Measurements from ENCODE around the gene BRSK1. TPM values are rescaled to one million over a fixed set of nuclear protein-coding genes. Genes with fewer than 3 reads are reported as not detected.
A peak's percentile ranks its signal among the peaks of the same experiment; 100 is the strongest.

BRSK1 gene
- total and polyA plus RNA-seq, 4 donors, result 46.4 to 206 (median 127) TPM

GRCh38 chr19:55346725-55347441, 63.1 kb downstream of the BRSK1 start:
- H3K9me3 ChIP-seq (ENCODE audit: control insufficient read depth, insufficient read depth, low read length), result no peaks in the 10 kb centered on the region
- DNase-seq (ENCODE audit: low read depth in 4 of 6, low spot score in 6 of 6), result no peak
- H3K27ac ChIP-seq (ENCODE audit: low read depth, low read length), result no peak overlapping the region
- peaks cover 8% of the 10 kb centered on the region for H3K27me3 ChIP-seq (ENCODE audit: control insufficient read depth, insufficient read depth, low read length)
- 82% methylated on average over 34 of the region's 41 CpGs for WGBS (ENCODE audit: insufficient coverage)
- H3K36me3 ChIP-seq (ENCODE audit: control insufficient read depth, insufficient read depth, low read length), result peaks cover 79% of the 10 kb centered on the region
- H3K4me1 ChIP-seq (ENCODE audit: control insufficient read depth, insufficient read depth, low read length), result peaks cover 46% of the 10 kb centered on the region
- no peak overlapping the region for H3K4me3 ChIP-seq (ENCODE audit: low read depth, low read length)

- Histone ChIP-seq H3K9me3 (ENCODE audit: control insufficient read depth, insufficient read depth, low read length) (no peaks in the 10 kb centered on the region), H3K4me3 (ENCODE audit: low read depth, low read length) (no peak overlapping the region), H3K36me3 (ENCODE audit: control insufficient read depth, insufficient read depth, low read length) (peaks cover 72% of the 10 kb centered on the region), H3K27ac (ENCODE audit: low read depth, low read length) (no peak overlapping the region), H3K4me1 (ENCODE audit: control insufficient read depth, insufficient read depth, low read length) (peaks cover 45% of the 10 kb centered on the region), H3K27me3 (ENCODE audit: control insufficient read depth, insufficient read depth, low read length) (peaks cover 15% of the 10 kb centered on the region)
- no peak for DNase-seq (ENCODE audit: low read depth in 4 of 6, low spot score in 6 of 6)
- 92% methylated on average over 2 of the region's 10 CpGs for WGBS (ENCODE audit: insufficient coverage)
Measured at GRCh38 chr19:55347442-55348009, 63.7 kb downstream of the BRSK1 start.

- peak in 1 of 6 donors; percentile 40 for DNase-seq (ENCODE audit: low read depth in 4 of 6, low spot score in 6 of 6)
- peaks cover 48% of the 10 kb centered on the region for H3K4me1 ChIP-seq (ENCODE audit: control insufficient read depth, insufficient read depth, low read length)
- H3K9me3 ChIP-seq (ENCODE audit: control insufficient read depth, insufficient read depth, low read length), result no peaks in the 10 kb centered on the region
- 52% methylated on average over 17 of the region's 22 CpGs for whole genome bisulfite sequencing (ENCODE audit: insufficient coverage)
- H3K27ac ChIP-seq (ENCODE audit: low read depth, low read length), result no peak overlapping the region
- no peak overlapping the region for H3K4me3 ChIP-seq (ENCODE audit: low read depth, low read length)
- H3K27me3 ChIP-seq (ENCODE audit: control insufficient read depth, insufficient read depth, low read length), result peaks cover 24% of the 10 kb centered on the region
- H3K36me3 ChIP-seq (ENCODE audit: control insufficient read depth, insufficient read depth, low read length), result peaks cover 63% of the 10 kb centered on the region
Measured at GRCh38 chr19:55348317-55349034, 64.7 kb downstream of the BRSK1 start.

- Histone ChIP-seq H3K27me3 (ENCODE audit: control insufficient read depth, insufficient read depth, low read length) (peaks cover 40% of the 10 kb centered on the region), H3K4me1 (ENCODE audit: control insufficient read depth, insufficient read depth, low read length) (peaks cover 41% of the 10 kb centered on the region), H3K36me3 (ENCODE audit: control insufficient read depth, insufficient read depth, low read length) (peaks cover 40% of the 10 kb centered on the region), H3K4me3 (ENCODE audit: low read depth, low read length) (no peak overlapping the region), H3K9me3 (ENCODE audit: control insufficient read depth, insufficient read depth, low read length) (no peaks in the 10 kb centered on the region), H3K27ac (ENCODE audit: low read depth, low read length) (no peak overlapping the region)
- WGBS (ENCODE audit: insufficient coverage), result 78% methylated on average over 8 of the region's 11 CpGs
- DNase-seq (ENCODE audit: low read depth in 4 of 6, low spot score in 6 of 6), result no peak
Measured at GRCh38 chr19:55350620-55351315, 67.0 kb downstream of the BRSK1 start.

- H3K4me1 ChIP-seq (ENCODE audit: control insufficient read depth, insufficient read depth, low read length), result peaks cover 38% of the 10 kb centered on the region
- no peak overlapping the region for H3K27ac ChIP-seq (ENCODE audit: low read depth, low read length)
- no peak overlapping the region for H3K4me3 ChIP-seq (ENCODE audit: low read depth, low read length)
- H3K9me3 ChIP-seq (ENCODE audit: control insufficient read depth, insufficient read depth, low read length), result no peaks in the 10 kb centered on the region
- WGBS (ENCODE audit: insufficient coverage), result 83% methylated on average over 6 of the region's 6 CpGs
- H3K27me3 ChIP-seq (ENCODE audit: control insufficient read depth, insufficient read depth, low read length), result peaks cover 43% of the 10 kb centered on the region
- DNase-seq (ENCODE audit: low read depth in 4 of 6, low spot score in 6 of 6), result no peak
- H3K36me3 ChIP-seq (ENCODE audit: control insufficient read depth, insufficient read depth, low read length), result peaks cover 27% of the 10 kb centered on the region
Measured at GRCh38 chr19:55352040-55352439, 68.2 kb downstream of the BRSK1 start.

GRCh38 chr19:55352549-55353145, 68.8 kb downstream of the BRSK1 start:
- DNase-seq (ENCODE audit: low read depth in 4 of 6, low spot score in 6 of 6), result no peak
- Histone ChIP-seq H3K36me3 (ENCODE audit: control insufficient read depth, insufficient read depth, low read length) (peaks cover 21% of the 10 kb centered on the region), H3K4me3 (ENCODE audit: low read depth, low read length) (no peak overlapping the region), H3K27me3 (ENCODE audit: control insufficient read depth, insufficient read depth, low read length) (peaks cover 43% of the 10 kb centered on the region), H3K4me1 (ENCODE audit: control insufficient read depth, insufficient read depth, low read length) (peaks cover 37% of the 10 kb centered on the region), H3K9me3 (ENCODE audit: control insufficient read depth, insufficient read depth, low read length) (no peaks in the 10 kb centered on the region), H3K27ac (ENCODE audit: low read depth, low read length) (no peak overlapping the region)
- WGBS (ENCODE audit: insufficient coverage), result 70% methylated on average over 25 of the region's 25 CpGs

- Histone ChIP-seq H3K27ac (ENCODE audit: low read depth, low read length) (no peak overlapping the region), H3K27me3 (ENCODE audit: control insufficient read depth, insufficient read depth, low read length) (peaks cover 43% of the 10 kb centered on the region), H3K4me3 (ENCODE audit: low read depth, low read length) (peak overlapping the region; percentile 29), H3K36me3 (ENCODE audit: control insufficient read depth, insufficient read depth, low read length) (peaks cover 14% of the 10 kb centered on the region), H3K9me3 (ENCODE audit: control insufficient read depth, insufficient read depth, low read length) (no peaks in the 10 kb centered on the region), H3K4me1 (ENCODE audit: control insufficient read depth, insufficient read depth, low read length) (peaks cover 33% of the 10 kb centered on the region)
- no peak for DNase-seq (ENCODE audit: low read depth in 4 of 6, low spot score in 6 of 6)
- 3% methylated on average over 17 of the region's 24 CpGs for WGBS (ENCODE audit: insufficient coverage)
Measured at GRCh38 chr19:55353356-55353802, 69.6 kb downstream of the BRSK1 start.

- Histone ChIP-seq H3K4me1 (ENCODE audit: control insufficient read depth, insufficient read depth, low read length) (peaks cover 30% of the 10 kb centered on the region), H3K27me3 (ENCODE audit: control insufficient read depth, insufficient read depth, low read length) (peaks cover 43% of the 10 kb centered on the region), H3K36me3 (ENCODE audit: control insufficient read depth, insufficient read depth, low read length) (peaks cover 7% of the 10 kb centered on the region), H3K4me3 (ENCODE audit: low read depth, low read length) (peak overlapping the region; percentile 29), H3K9me3 (ENCODE audit: control insufficient read depth, insufficient read depth, low read length) (no peaks in the 10 kb centered on the region), H3K27ac (ENCODE audit: low read depth, low read length) (no peak overlapping the region)
- 0% methylated on average over 68 of the region's 72 CpGs for WGBS (ENCODE audit: insufficient coverage)
- peak in 2 of 6 donors; percentile 60 to 86 for DNase-seq (ENCODE audit: low read depth in 4 of 6, low spot score in 6 of 6)
Measured at GRCh38 chr19:55353803-55354697, 70.3 kb downstream of the BRSK1 start.

Measured in spinal cord (tissue), 10 donors.